GM23338 (cell line): ENCODE results near the gene TMCO4.

Experiments used
- EZH2phosphoT487 ChIP-seq: fragments of 200-600 bp; sonication (generic); IDR thresholded peaks from one replicate; pipeline ENCODE4 v1.8.1; 2018; ENCODE audit warnings: antibody characterized with exemption; ENCODE audit not compliant: unreplicated experiment
- TF ChIP-seq, protein P1 (sequence below), 2 experiments: fragments of 200-600 bp in 1 of 2; sonication (generic) in 1 of 2; conservative IDR thresholded peaks; 2 replicates each; pipeline versions ENCODE4 v1.5.1 to v1.6.1; 2016 to 2017; ENCODE audit warnings: antibody characterized with exemption in 2 of 2, low read depth in 2 of 2, mild to moderate bottlenecking in 2 of 2, moderate library complexity in 1 of 2

DNA sequence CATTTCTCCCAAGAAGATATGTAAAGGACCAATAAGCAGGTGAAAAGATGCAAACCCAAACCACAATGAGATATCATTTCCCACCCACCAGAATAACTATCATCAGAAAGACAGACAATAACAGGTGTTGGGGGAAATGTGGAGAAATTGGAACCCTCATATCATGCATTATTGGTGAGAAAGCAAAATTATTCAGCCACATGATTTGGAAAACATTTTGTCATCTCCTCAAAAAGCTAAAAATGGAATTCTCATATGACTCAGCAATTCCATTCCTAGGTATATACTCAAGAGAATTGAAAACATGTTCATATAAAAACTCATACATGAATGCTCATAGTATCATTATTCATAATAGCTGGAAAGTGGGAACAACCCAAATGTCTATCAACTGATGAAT, 40.5 kb upstream of the TMCO4 start:
- TF ChIP-seq, protein P1, sequence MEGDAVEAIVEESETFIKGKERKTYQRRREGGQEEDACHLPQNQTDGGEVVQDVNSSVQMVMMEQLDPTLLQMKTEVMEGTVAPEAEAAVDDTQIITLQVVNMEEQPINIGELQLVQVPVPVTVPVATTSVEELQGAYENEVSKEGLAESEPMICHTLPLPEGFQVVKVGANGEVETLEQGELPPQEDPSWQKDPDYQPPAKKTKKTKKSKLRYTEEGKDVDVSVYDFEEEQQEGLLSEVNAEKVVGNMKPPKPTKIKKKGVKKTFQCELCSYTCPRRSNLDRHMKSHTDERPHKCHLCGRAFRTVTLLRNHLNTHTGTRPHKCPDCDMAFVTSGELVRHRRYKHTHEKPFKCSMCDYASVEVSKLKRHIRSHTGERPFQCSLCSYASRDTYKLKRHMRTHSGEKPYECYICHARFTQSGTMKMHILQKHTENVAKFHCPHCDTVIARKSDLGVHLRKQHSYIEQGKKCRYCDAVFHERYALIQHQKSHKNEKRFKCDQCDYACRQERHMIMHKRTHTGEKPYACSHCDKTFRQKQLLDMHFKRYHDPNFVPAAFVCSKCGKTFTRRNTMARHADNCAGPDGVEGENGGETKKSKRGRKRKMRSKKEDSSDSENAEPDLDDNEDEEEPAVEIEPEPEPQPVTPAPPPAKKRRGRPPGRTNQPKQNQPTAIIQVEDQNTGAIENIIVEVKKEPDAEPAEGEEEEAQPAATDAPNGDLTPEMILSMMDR (conservative IDR thresholded peaks at IDR 0.05; ENCODE audit: low read depth in 2 of 2), result no peak
- no peak for TF ChIP-seq EZH2phosphoT487
